Renal cortex interstitium (tissue), 15 donors: Measurements from ENCODE around the gene ZNF48. TPM values are rescaled to one million over a fixed set of nuclear protein-coding genes. Genes with fewer than 3 reads are reported as not detected.

Experiments used
- DNase-seq, 11 donors: peaks; one replicate each; pipeline ENCODE4 v3.0.0-alpha.2; 2013; ENCODE audit warnings: low read depth in 9 of 11, low spot score in 4 of 11; ENCODE audit errors: extremely low read depth in 1 of 11
- long read RNA-seq, 16 experiments: transcript quantifications; one replicate each; lab custom pipeline, GENCODE V29; 2026
- polyA plus RNA-seq, 3 donors: library from polyadenylated mRNA; unstranded; fragments of 120-200 nt; gene quantifications; one replicate each; pipeline ENCODE4 v1.2.1, GENCODE V29; 2013; ENCODE audit not compliant: insufficient read length in 3 of 3

The ZNF48 gene
- polyA plus RNA-seq, result 10 to 100 TPM; 13.1 to 16.5 (median 13.4) TPM
- long read RNA-seq, donor 1, transcript ZNF48-203 (3 exons, 912 nt), result major isoform, 6 of 6 reads
- long read RNA-seq, donor 1, partial matches to known transcripts, result 0 of 6 reads
- long read RNA-seq, donor 1, other reads (novel, unspliced or antisense), result 0 of 6 reads
- long read RNA-seq, donor 2, transcript ZNF48-201 (2 exons, 3,234 nt), result major isoform, 5 of 9 reads
- long read RNA-seq, donor 2, partial matches to known transcripts, result 0 of 9 reads
- long read RNA-seq, donor 2, other reads (novel, unspliced or antisense), result 0 of 9 reads
- long read RNA-seq, donor 3, transcript ZNF48-203 (3 exons, 912 nt), result major isoform, 8 of 12 reads
- long read RNA-seq, donor 3, partial matches to known transcripts, result 0 of 12 reads
- long read RNA-seq, donor 3, other reads (novel, unspliced or antisense), result 0 of 12 reads
- long read RNA-seq, donor 4, partial matches to known transcripts, result 0 of 1 reads
- long read RNA-seq, donor 4, other reads (novel, unspliced or antisense), result 0 of 1 reads
- long read RNA-seq, donor 5, result 0 reads
- long read RNA-seq, donor 6, partial matches to known transcripts, result 0 of 2 reads
- long read RNA-seq, donor 6, other reads (novel, unspliced or antisense), result 0 of 2 reads
- long read RNA-seq, donor 7, transcript ZNF48-203 (3 exons, 912 nt), result major isoform, 11 of 14 reads
- long read RNA-seq, donor 7, partial matches to known transcripts, result 0 of 14 reads
- long read RNA-seq, donor 7, other reads (novel, unspliced or antisense), result 0 of 14 reads
- long read RNA-seq, donor 8, result 0 reads
- long read RNA-seq, donor 9, partial matches to known transcripts, result 0 of 4 reads
- long read RNA-seq, donor 9, other reads (novel, unspliced or antisense), result 0 of 4 reads
- long read RNA-seq, donor 10, transcript ZNF48-201 (2 exons, 3,234 nt), result major isoform, 5 of 8 reads
- long read RNA-seq, donor 10, partial matches to known transcripts, result 0 of 8 reads
- long read RNA-seq, donor 10, other reads (novel, unspliced or antisense), result 0 of 8 reads
- long read RNA-seq, donor 11, transcript ZNF48-201 (2 exons, 3,234 nt), result major isoform, 7 of 11 reads
- long read RNA-seq, donor 11, partial matches to known transcripts, result 0 of 11 reads
- long read RNA-seq, donor 11, other reads (novel, unspliced or antisense), result 0 of 11 reads
- long read RNA-seq, donor 12, partial matches to known transcripts, result 5 of 9 reads
- long read RNA-seq, donor 12, other reads (novel, unspliced or antisense), result 0 of 9 reads
- long read RNA-seq, donor 13, result 0 reads
- long read RNA-seq, donor 14, partial matches to known transcripts, result 0 of 3 reads
- long read RNA-seq, donor 14, other reads (novel, unspliced or antisense), result 0 of 3 reads
- long read RNA-seq, donor 15, partial matches to known transcripts, result 0 of 5 reads
- long read RNA-seq, donor 15, other reads (novel, unspliced or antisense), result 0 of 5 reads
- long read RNA-seq, donor 16, transcript ZNF48-201 (2 exons, 3,234 nt), result major isoform, 10 of 20 reads
- long read RNA-seq, donor 16, transcript ZNF48-203 (3 exons, 912 nt), result major isoform, 10 of 20 reads
- long read RNA-seq, donor 16, partial matches to known transcripts, result 0 of 20 reads
- long read RNA-seq, donor 16, other reads (novel, unspliced or antisense), result 0 of 20 reads

DNA sequence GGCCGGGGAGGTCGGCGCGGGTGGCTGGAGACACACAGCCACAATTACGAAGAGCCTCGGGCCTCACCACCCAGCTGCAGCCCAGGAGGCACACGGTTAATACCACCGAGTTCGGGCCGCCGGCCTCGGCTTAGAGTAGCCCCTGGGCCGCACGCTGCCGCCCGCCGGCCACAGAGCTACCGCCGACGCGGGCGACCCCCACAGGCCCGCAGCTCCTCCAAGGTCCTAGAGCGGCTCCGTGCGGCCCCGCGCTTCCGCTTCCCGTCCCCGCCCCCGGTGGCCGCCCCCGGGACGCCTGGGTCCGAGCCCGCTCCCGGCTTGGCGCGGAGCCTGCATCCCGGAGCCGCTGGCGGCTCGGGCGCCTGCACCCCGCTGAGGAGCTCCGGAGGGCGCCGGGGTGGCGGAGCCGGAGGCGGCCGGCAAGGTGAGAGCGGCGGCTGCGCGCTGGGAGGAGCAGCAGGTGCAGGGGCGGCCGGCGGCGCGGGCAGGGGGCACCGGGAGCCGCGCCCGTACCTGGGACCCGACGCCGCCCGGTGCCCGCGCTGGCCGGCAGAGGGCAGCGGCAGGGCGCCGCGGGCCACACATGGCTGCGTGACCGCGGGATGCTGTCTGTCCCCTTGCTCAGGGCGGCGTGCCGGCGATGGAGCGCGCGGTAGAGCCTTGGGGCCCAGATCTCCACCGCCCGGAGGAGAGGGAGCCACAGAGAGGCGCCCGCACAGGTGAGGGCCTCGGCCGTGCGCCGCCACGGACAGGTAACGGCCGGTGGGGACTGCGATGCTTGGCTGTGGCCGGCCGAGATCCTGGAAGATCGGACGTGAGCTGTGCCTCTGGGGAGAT is at the start of gene ZNF48:
Gene ZNF48 (plus strand): TSS at position 266 of the 837 bp plus-strand sequence. CDS start 375 bp downstream, at position 641.
- peak in 9 of 11 donors; percentile 83 to 93 (median 90) for DNase-seq

DNA sequence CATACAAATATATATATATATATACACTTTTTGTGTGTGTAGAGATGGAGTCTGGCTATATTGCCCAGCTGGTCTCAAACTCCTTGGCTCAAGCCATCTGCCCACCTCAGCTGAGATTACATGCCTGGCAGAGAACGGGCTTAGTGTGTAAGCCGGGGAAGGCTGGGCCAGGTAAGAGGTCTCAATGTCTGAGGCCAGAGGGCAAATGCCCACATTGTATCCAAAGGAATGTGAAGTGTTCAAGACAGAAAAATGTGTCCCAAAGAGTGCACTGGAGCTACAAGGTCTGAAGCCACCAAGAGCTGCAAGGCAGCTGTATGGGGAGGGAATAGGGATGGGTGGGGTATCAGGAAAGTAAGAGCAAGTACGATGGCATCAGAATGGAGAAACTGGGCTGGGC is 48.9 kb upstream of the ZNF48 start:
- no peak for DNase-seq

DNA sequence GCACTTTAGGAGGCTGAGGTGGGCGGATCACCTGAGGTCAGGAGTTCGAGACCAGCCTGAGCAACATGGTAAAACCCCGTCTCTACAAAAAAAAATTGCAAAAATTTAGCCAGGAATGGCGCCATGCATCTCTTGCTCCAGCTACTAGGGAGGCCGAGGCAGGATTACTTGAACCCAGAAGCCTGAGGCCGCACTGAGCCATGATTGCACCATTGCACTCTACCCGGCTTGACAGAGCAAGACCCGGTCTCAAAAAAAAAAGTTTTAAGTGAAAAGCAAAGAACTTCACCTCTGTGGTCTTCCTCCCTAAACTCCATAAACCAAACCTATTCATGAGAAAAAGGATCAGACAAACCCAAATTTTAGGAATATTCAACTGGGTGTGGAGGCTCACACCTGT is 47.1 kb upstream of the ZNF48 start:
- DNase-seq, result no peak

DNA sequence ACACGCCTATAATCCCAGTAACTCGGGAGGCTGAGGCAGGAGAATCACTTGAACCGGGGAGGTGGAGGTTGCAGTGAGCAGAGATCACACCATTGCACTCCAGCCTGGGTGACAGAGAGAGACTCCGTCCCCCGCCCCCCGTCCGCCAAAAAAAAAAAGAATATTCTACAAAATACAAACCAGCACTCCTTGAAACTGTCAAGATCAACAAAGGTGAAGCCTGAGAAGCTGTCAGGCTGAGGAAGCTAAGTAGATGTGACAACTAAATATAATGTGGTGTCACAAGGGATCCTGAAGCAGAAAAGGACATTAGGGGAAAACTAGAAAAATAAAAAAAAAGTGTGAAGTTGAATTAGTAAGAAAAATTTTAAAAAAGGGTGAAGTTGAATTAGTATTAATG is 46.3 kb upstream of the ZNF48 start:
- no peak for DNase-seq

DNA sequence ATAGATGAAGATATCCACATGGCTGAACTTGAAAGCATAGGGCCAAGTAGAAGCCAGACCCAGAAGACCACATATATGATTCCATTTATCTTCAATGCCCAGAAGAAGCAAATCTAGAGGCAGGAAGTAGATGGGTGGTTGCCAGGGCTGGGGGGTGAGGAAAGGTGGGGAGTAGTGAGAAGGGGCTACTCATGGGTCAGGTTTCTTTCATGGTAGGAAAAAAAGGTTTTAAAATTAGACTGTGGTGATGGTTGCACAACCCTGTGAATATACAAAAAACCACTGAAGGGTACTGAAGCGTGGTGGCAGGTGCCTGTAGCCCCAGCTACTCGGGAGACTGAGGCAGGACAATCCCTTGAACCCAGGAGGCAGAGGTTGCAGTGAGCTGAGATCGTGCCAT is 45.5 kb upstream of the ZNF48 start:
- no peak for DNase-seq

DNA sequence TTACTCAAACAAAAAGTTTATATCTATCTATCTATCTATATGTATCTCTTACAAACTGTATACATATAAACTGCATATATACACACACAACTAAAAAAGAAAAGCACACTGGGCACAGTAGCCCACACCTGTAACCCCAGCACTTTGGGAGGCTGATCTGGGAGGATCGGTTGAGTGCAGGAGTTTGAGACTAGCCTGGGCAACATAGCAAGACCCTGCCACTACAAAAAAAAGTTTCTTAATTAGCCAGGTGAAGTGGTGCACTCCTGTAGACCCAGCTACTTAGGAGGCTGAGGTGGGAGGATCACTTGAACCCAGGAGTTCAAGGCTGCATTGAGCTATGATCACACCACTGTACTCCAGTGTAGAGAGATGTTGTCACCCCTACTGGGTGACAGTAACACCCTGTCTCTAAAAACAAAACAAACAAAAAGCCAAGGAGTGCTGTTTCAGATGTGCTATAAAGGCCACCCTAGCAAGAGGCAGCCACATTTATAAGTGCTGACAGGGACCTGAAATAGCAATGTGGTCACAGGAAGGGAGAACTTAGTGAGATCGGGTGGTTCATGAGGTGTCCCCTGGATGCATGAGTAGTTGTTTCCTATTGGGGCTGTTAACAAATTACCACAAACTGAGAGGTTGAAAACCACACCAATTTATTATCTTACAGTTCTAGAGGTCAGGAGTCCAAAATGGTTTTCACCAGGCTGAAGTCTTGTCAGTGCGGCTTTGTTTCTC is 44.9 kb upstream of the ZNF48 start:
- DNase-seq, result no peak

DNA sequence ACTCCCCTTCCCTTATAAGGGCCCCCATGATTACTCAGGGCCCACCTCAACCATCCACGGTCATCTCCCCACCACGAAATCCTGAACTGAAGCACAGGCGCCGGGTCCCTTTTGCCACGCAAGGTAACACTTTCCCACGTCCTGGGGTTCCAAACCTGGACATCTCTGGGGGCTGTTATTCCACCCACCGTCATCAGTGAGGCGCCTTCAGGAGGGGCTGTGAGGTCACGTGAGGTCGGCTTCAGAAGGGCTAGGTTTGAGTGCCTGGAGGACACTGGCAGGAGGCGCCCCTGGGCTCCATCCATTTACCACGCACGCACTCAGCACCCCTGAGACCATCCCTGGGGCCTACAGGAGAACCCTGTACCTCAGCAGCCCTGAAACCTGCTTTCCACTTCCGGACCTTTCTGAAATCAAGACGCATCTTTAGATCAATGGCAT is 44.2 kb upstream of the ZNF48 start:
- no peak for DNase-seq

DNA sequence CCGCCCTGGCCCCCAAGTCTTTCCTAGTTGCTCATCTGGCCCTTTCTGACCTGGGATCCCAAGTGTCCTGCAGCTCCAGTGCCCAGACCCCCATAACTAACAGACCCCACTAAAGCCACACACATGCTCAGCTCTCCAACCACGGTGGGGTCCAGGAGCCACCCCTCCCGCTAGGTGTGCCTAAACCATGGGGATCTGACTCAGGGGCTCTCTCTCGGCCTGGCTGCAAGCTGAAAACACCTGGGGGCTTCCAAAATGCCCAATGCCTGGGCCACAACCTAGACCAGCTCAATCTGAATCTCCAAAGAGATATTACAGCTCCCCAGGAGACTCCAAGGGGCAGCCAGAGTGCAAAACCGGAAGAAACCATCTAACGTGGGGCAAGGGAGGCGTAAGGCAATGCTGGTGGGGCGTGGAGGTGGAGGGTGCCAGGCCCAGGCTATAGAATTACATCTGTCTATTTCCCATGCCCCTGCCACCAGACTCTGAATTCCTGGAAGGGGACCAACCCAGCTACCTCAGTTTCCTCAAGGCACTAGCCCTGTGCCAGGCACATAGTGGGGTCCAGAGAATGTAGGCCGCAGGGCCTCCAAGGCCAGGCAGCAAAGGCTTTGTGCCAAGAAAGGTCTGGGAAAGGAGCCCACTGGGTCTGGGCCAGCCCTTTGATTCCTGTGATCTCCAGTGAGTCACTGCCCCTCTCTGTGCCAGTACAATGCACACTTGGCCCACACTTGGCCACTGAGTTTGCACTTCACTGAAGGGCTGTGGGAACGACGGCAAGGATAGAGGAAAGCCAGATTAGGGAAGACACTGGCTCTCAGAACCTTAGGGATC is 43.4 kb upstream of the ZNF48 start:
- DNase-seq, result no peak

DNA sequence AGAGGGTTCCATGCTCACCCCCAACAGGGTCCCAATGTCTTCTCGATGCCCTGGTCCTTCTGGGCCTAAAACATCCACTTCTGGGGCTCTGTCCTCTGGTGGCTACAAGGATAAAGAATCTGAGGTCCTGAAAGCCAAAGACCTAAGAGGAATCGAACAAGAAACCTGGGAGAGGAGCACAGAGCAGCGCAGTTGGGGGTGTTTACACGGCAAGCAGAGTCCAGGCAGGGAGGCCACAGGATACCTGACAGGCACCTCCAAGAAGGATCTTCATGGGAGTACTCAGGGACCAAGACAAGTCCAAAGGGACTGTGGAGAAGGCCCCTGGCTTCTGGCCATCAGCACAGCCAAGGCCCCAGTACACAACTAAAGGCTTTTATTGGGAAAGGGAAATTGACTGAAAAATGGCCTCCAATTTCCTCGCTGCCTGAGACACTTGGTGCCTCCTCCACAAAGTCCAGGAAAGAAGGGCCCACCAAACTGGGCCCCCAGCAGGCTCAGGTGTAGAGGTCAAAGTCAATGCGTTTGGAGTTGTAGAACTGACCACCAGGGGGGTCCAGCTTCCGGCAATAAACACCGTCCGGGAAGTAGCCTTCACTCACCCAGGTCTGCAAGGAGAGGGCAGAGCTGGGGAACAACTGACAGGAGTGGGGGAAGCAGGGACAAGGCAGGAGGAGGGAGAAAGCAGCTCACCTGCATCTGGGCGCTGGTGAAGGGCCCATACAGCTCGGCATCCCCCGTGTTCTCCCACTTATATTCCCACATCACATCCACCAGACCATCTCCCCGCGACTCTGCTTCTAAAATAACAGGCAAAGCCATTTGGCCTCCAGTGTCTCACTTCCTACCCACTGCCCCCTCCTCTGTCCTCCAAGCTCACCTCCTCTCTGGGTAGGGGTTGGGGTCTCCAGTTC is 42.5 kb upstream of the ZNF48 start:
- DNase-seq, result no peak

DNA sequence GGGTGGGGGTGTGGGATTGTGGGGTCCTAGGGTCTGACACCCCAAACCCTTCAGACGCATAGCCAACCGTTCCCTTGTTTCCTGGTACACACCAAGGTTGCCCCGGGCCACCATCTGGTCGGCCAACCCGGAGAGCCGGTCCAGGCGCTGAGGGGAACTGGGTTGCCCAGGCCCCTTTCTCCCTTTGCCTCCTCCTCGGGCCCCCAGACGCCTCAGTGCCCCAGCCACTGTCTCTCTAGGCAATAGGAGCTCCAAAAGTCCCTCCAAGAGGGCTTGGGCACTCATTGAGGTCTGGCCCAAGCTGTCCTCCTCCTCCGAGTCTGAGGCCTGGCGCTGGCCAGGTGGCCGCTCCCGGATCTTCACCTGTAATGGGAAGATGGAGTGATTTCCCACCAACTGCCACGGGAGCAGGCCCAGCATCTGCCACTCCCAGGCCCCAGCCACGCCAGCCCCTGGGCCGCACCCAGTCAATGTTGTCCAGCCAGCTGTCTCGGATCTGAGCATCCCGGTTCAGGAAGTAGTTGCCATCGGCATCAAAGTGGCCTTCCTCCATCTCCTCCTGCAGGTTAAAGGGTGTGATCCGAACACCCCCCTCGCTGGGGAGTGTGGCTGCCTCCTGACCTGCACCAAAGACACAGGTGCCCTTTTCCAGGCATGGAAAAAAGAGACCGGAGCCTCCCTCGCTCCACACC is 41.6 kb upstream of the ZNF48 start:
- DNase-seq, result no peak

DNA sequence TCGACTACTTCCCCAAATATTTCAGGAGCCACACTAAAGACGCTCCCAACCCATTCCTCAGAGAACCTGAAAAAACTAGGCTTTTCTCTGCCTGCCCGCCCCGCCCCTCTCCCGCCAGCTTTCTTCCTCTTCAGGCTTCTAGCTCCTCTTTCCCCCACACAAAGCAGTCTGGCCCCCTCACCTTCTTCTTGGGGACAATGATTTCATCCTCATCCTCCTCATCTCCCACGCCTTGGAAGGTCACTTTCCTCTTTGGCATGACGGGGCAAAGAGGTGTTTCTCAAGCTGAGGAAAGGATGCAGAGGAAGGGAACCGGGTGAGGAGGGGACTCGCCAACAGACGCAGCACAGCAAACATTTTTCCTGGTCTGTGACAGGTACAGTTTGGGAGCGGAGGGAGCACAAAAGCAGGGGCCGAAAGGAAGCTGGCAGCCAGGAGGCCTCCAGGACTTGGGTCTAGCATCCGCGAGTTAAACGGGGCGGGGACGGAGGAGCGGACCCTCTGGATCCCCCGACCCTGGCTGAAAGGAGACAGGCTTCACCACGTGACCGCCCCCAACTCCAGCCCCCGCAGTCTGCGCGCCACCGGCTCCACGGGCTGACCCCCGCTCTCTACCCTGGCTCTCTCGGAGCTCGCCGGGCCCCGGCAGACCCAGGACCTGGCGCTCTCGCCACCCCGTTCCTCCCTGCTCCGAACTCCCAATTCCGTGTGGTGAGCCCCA is 40.6 kb upstream of the ZNF48 start:
- DNase-seq, result no peak

DNA sequence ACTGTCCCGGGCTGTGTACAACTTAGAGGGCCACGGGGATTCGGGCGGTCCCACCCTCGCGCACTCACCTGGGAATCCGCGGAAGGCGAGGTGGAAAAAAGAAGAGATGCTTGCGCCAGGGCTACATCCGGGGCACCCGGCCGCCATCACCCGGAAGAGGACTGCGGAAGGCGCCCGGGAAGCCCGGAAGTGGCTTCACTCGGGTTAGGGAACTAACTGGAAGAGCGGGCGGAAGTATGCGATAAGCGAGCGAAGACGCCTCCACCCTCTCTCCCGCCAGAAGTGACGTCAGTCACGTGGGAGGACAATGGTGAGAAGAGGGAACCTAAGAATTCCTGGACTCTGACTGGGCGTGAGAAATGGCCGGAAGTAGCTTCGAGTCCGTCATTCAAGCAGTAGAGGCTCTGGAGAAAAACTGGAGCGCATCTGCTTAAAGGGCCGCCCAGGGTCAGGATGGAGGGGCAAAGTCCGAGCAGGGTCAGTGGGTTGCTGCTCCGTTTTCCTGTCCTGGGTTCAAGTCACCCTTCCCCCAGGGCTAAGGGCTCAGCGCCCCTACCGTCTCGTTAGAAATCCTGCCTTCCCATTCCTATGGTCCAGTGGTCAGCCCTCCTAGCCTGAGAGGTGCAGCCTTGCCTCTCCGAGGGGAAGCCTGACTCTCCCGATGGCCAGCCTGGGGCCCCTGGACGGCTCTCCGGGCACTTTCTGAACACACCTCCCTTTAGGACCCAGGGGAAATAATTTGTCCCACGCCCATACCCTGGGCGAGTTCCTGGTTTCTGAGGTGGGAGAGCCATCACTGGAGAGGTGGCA is 39.9 kb upstream of the ZNF48 start, which contains the start of gene CD2BP2:
Gene CD2BP2 (minus strand): TSS at position 165 of the 810 bp plus-strand sequence. CDS start 627 bp downstream, outside the sequence.
- peak; percentile 97 to 100 (median 99) for DNase-seq

DNA sequence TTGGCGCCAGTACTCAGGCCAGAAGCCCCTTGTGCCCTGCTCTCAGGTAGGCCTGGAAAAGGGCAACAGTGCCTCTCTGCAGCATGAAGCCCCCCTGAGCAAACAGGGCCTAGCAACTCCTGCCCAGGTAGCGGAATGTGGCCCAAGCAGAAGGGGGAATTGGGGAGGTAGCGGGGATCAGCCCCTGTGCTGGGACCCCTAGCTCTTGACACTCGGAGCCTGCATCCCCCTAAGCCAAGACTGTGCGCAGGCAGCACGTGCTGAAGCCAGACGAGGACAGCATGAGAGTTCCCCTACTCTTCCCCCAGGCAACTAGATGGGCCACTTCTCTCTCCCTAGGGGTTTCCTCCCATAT is 39.3 kb upstream of the ZNF48 start:
- DNase-seq, result no peak
